Measurements from ENCODE around the gene AGAP1.

GRCh38 chr2:235799281-235799680, 305.4 kb downstream of the AGAP1 start:
- TF ChIP-seq CTCF (conservative IDR thresholded peaks at IDR 0.05; ENCODE audit: low read length) (no peak), EZH2phosphoT487 (IDR thresholded peaks at IDR 0.05; ENCODE audit: borderline replicate concordance, low read depth, low read length) (no peak)

All from OCI-LY7 (cell line).